H9 (cell line): ENCODE measurements around the gene SLC29A4. TPM values are rescaled to one million over a fixed set of nuclear protein-coding genes. Genes with fewer than 3 reads are reported as not detected.

Source experiments
- DNase-seq: peaks from one replicate; pipeline ENCODE4 v3.0.0-alpha.2; 2017
- H2AFZ ChIP-seq: one replicate; pipeline ENCODE4 v1.6.1; 2013; ENCODE audit warnings: mild to moderate bottlenecking, low read length, control low read depth, moderate library complexity
- H2AK5ac ChIP-seq: 2 replicates; pipeline ENCODE4 v1.6.1; 2013; ENCODE audit warnings: low read length, control low read depth, mixed read lengths; ENCODE audit not compliant: insufficient read length
- H2BK120ac ChIP-seq: one replicate; pipeline ENCODE4 v1.6.1; 2013; ENCODE audit warnings: low read depth, mild to moderate bottlenecking, low read length, control low read depth, inconsistent platforms; ENCODE audit not compliant: poor library complexity, severe bottlenecking
- H2BK12ac ChIP-seq: 2 replicates; pipeline ENCODE4 v1.6.1; 2013; ENCODE audit warnings: low read length, control low read depth, mixed read lengths, low read depth; ENCODE audit not compliant: insufficient read length
- H2BK15ac ChIP-seq: 2 replicates; pipeline ENCODE4 v1.6.1; 2013; ENCODE audit warnings: low read depth, low read length, control low read depth
- H2BK20ac ChIP-seq: one replicate; pipeline ENCODE4 v1.6.1; 2013; ENCODE audit warnings: low read depth, mild to moderate bottlenecking, low read length, control low read depth, inconsistent platforms; ENCODE audit not compliant: poor library complexity, severe bottlenecking
- H2BK5ac ChIP-seq: 2 replicates; pipeline ENCODE4 v1.6.1; 2013; ENCODE audit warnings: low read length, control low read depth, mixed read lengths; ENCODE audit not compliant: insufficient read length
- H3K14ac ChIP-seq: 2 replicates; pipeline ENCODE4 v1.6.1; 2013; ENCODE audit warnings: low read length, control low read depth; ENCODE audit not compliant: insufficient read depth
- H3K18ac ChIP-seq: 2 replicates; pipeline ENCODE4 v1.6.1; 2013; ENCODE audit warnings: low read depth, mild to moderate bottlenecking, mixed read lengths, low read length, control low read depth; ENCODE audit not compliant: insufficient read length
- H3K23ac ChIP-seq: 2 replicates; pipeline ENCODE4 v1.6.1; 2013; ENCODE audit warnings: low read length, control low read depth, mixed read lengths, low read depth; ENCODE audit not compliant: insufficient read length
- H3K23me2 ChIP-seq: 2 replicates; pipeline ENCODE4 v1.6.1; 2013; ENCODE audit warnings: low read depth, mild to moderate bottlenecking, mixed read lengths, low read length, control low read depth; ENCODE audit not compliant: insufficient read length, poor library complexity, severe bottlenecking
- H3K27ac ChIP-seq: 2 replicates; pipeline ENCODE4 v1.5.1; 2013; ENCODE audit warnings: low read length, control low read depth, mixed read lengths, low read depth; ENCODE audit not compliant: insufficient read length
- H3K27me3 ChIP-seq: 2 replicates; pipeline ENCODE4 v1.6.1; 2013; ENCODE audit warnings: low read length, control low read depth, inconsistent platforms; ENCODE audit not compliant: insufficient read depth
- H3K4ac ChIP-seq: 2 replicates; pipeline ENCODE4 v1.6.1; 2013; ENCODE audit warnings: low read depth, mild to moderate bottlenecking, control low read depth, inconsistent platforms, low read length, moderate library complexity
- H3K4me1 ChIP-seq: 2 replicates; pipeline ENCODE4 v1.6.1; 2013; ENCODE audit warnings: low read length, control low read depth, inconsistent platforms; ENCODE audit not compliant: insufficient read depth
- H3K4me2 ChIP-seq: 2 replicates; pipeline ENCODE4 v1.6.1; 2013; ENCODE audit warnings: low read length, control low read depth, mixed read lengths; ENCODE audit not compliant: insufficient read length, insufficient read depth
- H3K56ac ChIP-seq: 2 replicates; pipeline ENCODE4 v1.6.1; 2013; ENCODE audit warnings: low read depth, mild to moderate bottlenecking, mixed read lengths, low read length, control low read depth; ENCODE audit not compliant: insufficient read length
- H3K79me1 ChIP-seq: 2 replicates; pipeline ENCODE4 v1.6.1; 2013; ENCODE audit warnings: low read depth, mild to moderate bottlenecking, moderate library complexity, low read length, control low read depth, inconsistent platforms; ENCODE audit not compliant: insufficient read depth, poor library complexity, severe bottlenecking
- H3K79me2 ChIP-seq: 2 replicates; pipeline ENCODE4 v1.6.1; 2013; ENCODE audit warnings: low read length, control low read depth, inconsistent platforms; ENCODE audit not compliant: insufficient read depth
- H3K9ac ChIP-seq: 2 replicates; pipeline ENCODE4 v1.6.1; 2013; ENCODE audit warnings: low read length, control low read depth, mixed read lengths; ENCODE audit not compliant: insufficient read length; ENCODE audit errors: extremely low read depth
- H3K9me3 ChIP-seq: one replicate; pipeline ENCODE4 v1.6.1; 2013; ENCODE audit warnings: low read depth, low read length, inconsistent platforms; ENCODE audit not compliant: control insufficient read depth
- H3T11ph ChIP-seq: one replicate; pipeline ENCODE4 v1.6.1; 2013; ENCODE audit warnings: mild to moderate bottlenecking, low read length, control low read depth, inconsistent platforms
- H4K20me1 ChIP-seq: one replicate; pipeline ENCODE4 v1.6.1; 2013; ENCODE audit not compliant: control insufficient read depth, insufficient read length, insufficient read depth
- H4K5ac ChIP-seq: 2 replicates; pipeline ENCODE4 v1.6.1; 2013; ENCODE audit warnings: low read depth, mild to moderate bottlenecking, mixed read lengths, low read length, control low read depth; ENCODE audit not compliant: insufficient read length
- H4K8ac ChIP-seq: replicated peaks from 2 replicates; pipeline ENCODE4 v1.6.1; 2013; ENCODE audit warnings: low read length, control low read depth, mixed read lengths, low read depth; ENCODE audit not compliant: insufficient read length
- H4K91ac ChIP-seq: 2 replicates; pipeline ENCODE4 v1.6.1; 2013; ENCODE audit warnings: low read depth, mild to moderate bottlenecking, moderate library complexity, mixed read lengths, low read length, control low read depth; ENCODE audit not compliant: insufficient read length
- H3K27ac Mint-ChIP-seq, 3 experiments: 2 replicates in 2 of 3; 3 replicates in 1 of 3; pipeline ENCODE4 v1.8.0; 2020 to 2021; ENCODE audit warnings: mixed read lengths in 3 of 3, mild to moderate bottlenecking in 1 of 3, moderate library complexity in 1 of 3
- H3K27me3 Mint-ChIP-seq: 2 replicates; pipeline ENCODE4 v1.8.0; 2021; ENCODE audit warnings: low read depth, mild to moderate bottlenecking, moderate library complexity, mixed read lengths
- H3K36me3 Mint-ChIP-seq, 3 experiments: 2 replicates in 2 of 3; 3 replicates in 1 of 3; pipeline ENCODE4 v1.8.0; 2020 to 2021; ENCODE audit warnings: low read depth in 3 of 3, mixed read lengths in 3 of 3; ENCODE audit not compliant: insufficient read depth in 1 of 3
- H3K4me1 Mint-ChIP-seq, 2 experiments: 2 replicates each; pipeline ENCODE4 v1.8.0; 2020; ENCODE audit warnings: mixed read lengths in 2 of 2
- H3K4me3 Mint-ChIP-seq, 2 experiments: 2 replicates in 1 of 2; 3 replicates in 1 of 2; pipeline ENCODE4 v1.8.0; 2020 to 2021; ENCODE audit warnings: mild to moderate bottlenecking in 2 of 2, mixed read lengths in 2 of 2, moderate library complexity in 1 of 2
- H3K9me3 Mint-ChIP-seq, 2 experiments: 2 replicates in 1 of 2; 3 replicates in 1 of 2; pipeline ENCODE4 v1.8.0; 2020; ENCODE audit warnings: mild to moderate bottlenecking in 2 of 2, mixed read lengths in 2 of 2, moderate library complexity in 1 of 2
- CTCF ChIP-seq: fragments of 200-600 bp; sonication (generic); conservative IDR thresholded peaks from 3 replicates; pipeline ENCODE4 v1.8.0; 2021; ENCODE audit warnings: antibody characterized with exemption, mild to moderate bottlenecking
- WGBS: extraction: QIAGEN DNeasy Blood & Tissue Kit; methylation state at CpG from one replicate; pipeline ENCODE4 v1.1.7; 2013; ENCODE audit warnings: missing lambda C conversion rate, low lambda C conversion rate, mixed read lengths; ENCODE audit not compliant: insufficient read length; ENCODE audit errors: extremely low coverage; 5-methylcytosine and 5-hydroxymethylcytosine counted together
- total RNA-seq: library from RNA; stranded (reverse); gene quantifications from 2 replicates; pipeline ENCODE4 v1.2.1, GENCODE V29; 2021

The SLC29A4 gene
- total RNA-seq, 1 experiment from 2014 or later, result 12.4 TPM

- Histone ChIP-seq H2AK5ac (no peak overlapping the region), H4K20me1 (no peaks in the 10 kb centered on the region), H2AFZ (no peak overlapping the region), H3K9me3 (no peaks in the 10 kb centered on the region), H3K27me3 (peaks cover 1% of the 10 kb centered on the region; the same call in 1 of the 2 replicates), H3K23me2 (no peaks in the 10 kb centered on the region), H3T11ph (no peak overlapping the region), H3K4me2 (no peak overlapping the region), H3K23ac (no peak overlapping the region), H3K4ac (no peak overlapping the region), H2BK5ac (no peak overlapping the region), H3K4me1 (no peaks in the 10 kb centered on the region), H3K18ac (no peak overlapping the region), H3K79me2 (no peaks in the 10 kb centered on the region), H3K27ac (no peak overlapping the region), H3K79me1 (no peaks in the 10 kb centered on the region), H2BK12ac (no peak overlapping the region), H3K14ac (no peak overlapping the region), H2BK20ac (no peak overlapping the region), H3K9ac (no peak overlapping the region), H2BK15ac (no peak overlapping the region), H4K91ac (no peak overlapping the region), H3K56ac (no peak overlapping the region), H2BK120ac (no peak overlapping the region), H4K5ac (no peak overlapping the region), H4K8ac (no peak overlapping the region)
- Mint-ChIP-seq H3K9me3 (peaks cover 0 to 3% of the 10 kb centered on the region in 2 experiments; a peak in 1 of 5 replicates), H3K36me3 (peaks cover 3 to 19% (median 10%) of the 10 kb centered on the region in 3 experiments), H3K4me3 (no peak overlapping the region), H3K27me3 (peaks cover 9% of the 10 kb centered on the region), H3K27ac (no peak overlapping the region), H3K4me1 (0 out of 4 replicates have a peak, but pooled peaks cover 0 to 4% of the 10 kb centered on the region in 2 experiments)
- TF ChIP-seq CTCF, result no peak
- WGBS, result no CpG with 5 or more reads among the region's 7 CpGs
- DNase-seq, result no peak
Measured at GRCh38 chr7:5289355-5289754, 6.6 kb downstream of the SLC29A4 start.
